Mammary epithelial cell (primary cell): ENCODE results near the gene SNX19.

Experiments
- EZH2 ChIP-seq: IDR thresholded peaks from 2 replicates; pipeline ENCODE4 v1.6.1; 2012; ENCODE audit warnings: low read length, inconsistent platforms, borderline replicate concordance
- TF ChIP-seq, protein P1 (sequence below), 2 donors: IDR thresholded peaks in 1 of 2; conservative IDR thresholded peaks in 1 of 2; 2 replicates each; pipeline ENCODE4 v1.5.1; 2011 to 2012; ENCODE audit warnings: inconsistent platforms in 2 of 2, low read length in 2 of 2, mild to moderate bottlenecking in 2 of 2, control low read depth in 1 of 2, low read depth in 1 of 2; ENCODE audit not compliant: insufficient read depth in 1 of 2; ENCODE audit errors: extremely low read depth in 1 of 2

DNA sequence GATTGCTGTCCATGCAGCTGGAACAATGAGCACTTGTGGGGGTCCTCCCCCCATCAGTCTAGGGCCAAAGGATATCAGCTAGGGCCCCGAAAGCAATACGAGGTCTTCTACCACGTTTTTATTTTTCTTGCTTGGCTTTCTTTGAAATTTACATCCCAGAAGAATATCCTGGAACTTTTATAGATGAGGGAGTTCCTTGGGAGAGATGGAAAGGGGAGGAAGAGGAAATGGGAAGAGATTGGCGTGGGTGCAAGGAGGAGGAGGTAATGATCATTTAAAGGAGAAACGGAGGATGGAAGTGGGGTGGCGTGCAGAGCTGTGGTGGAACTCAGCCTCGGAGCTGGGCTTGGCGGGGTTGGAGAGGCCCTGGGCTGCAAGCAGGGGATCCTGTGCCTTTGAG, 90.3 kb downstream of the SNX19 start:
- TF ChIP-seq, protein P1, sequence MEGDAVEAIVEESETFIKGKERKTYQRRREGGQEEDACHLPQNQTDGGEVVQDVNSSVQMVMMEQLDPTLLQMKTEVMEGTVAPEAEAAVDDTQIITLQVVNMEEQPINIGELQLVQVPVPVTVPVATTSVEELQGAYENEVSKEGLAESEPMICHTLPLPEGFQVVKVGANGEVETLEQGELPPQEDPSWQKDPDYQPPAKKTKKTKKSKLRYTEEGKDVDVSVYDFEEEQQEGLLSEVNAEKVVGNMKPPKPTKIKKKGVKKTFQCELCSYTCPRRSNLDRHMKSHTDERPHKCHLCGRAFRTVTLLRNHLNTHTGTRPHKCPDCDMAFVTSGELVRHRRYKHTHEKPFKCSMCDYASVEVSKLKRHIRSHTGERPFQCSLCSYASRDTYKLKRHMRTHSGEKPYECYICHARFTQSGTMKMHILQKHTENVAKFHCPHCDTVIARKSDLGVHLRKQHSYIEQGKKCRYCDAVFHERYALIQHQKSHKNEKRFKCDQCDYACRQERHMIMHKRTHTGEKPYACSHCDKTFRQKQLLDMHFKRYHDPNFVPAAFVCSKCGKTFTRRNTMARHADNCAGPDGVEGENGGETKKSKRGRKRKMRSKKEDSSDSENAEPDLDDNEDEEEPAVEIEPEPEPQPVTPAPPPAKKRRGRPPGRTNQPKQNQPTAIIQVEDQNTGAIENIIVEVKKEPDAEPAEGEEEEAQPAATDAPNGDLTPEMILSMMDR (conservative IDR thresholded peaks at IDR 0.05 in 1 of 2, IDR thresholded peaks at IDR 0.05 in 1 of 2; ENCODE audit: extremely low read depth in 1 of 2, insufficient read depth in 1 of 2, low read depth in 1 of 2, low read length in 2 of 2), result no peak
- TF ChIP-seq EZH2, result no peak
